ENCODE results near the gene THAP12.

The THAP12 gene

DNA sequence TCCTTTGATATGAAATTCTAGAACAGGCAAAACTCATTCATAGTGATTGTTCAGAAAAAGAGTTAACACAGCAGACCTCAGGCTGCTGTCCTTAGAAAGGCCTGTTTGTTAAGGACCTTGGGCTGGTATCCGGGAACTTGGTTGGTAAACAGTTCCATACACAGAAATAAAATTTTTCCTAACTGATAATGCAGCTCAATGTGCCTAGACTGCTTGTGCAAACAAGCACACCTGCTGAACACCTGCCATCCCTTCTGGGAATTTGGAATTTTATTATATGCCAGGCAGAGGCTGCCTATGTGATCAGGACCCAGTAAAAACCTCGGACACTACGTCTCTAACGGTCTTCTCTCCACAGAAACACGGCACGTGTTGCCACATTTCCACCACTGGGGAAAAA is 11.5 kb downstream of the THAP12 start:
- TF ChIP-seq, protein P1, sequence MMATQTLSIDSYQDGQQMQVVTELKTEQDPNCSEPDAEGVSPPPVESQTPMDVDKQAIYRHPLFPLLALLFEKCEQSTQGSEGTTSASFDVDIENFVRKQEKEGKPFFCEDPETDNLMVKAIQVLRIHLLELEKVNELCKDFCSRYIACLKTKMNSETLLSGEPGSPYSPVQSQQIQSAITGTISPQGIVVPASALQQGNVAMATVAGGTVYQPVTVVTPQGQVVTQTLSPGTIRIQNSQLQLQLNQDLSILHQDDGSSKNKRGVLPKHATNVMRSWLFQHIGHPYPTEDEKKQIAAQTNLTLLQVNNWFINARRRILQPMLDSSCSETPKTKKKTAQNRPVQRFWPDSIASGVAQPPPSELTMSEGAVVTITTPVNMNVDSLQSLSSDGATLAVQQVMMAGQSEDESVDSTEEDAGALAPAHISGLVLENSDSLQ (IDR thresholded peaks at IDR 0.05), result no peak
- TF ChIP-seq TARDBP (IDR thresholded peaks at IDR 0.05) (no peak), SUZ12 (IDR thresholded peaks at IDR 0.05) (no peak), L3MBTL2 (conservative IDR thresholded peaks at IDR 0.05) (no peak), HDGF (IDR thresholded peaks at IDR 0.05; ENCODE audit: borderline replicate concordance) (no peak), FOXM1 (IDR thresholded peaks at IDR 0.05; ENCODE audit: borderline replicate concordance) (no peak), CTBP1 (IDR thresholded peaks at IDR 0.05; ENCODE audit: borderline replicate concordance) (no peak), ZNF384 (IDR thresholded peaks at IDR 0.05) (no peak), NFRKB (IDR thresholded peaks at IDR 0.05) (no peak), FOXK2 (IDR thresholded peaks at IDR 0.05) (no peak), ARNT (IDR thresholded peaks at IDR 0.05) (no peak)
- ChIA-PET CTCF (no interaction called here), POLR2A (no interaction called here)
- no peak for DNase-seq (ENCODE audit: extremely low spot score)

DNA sequence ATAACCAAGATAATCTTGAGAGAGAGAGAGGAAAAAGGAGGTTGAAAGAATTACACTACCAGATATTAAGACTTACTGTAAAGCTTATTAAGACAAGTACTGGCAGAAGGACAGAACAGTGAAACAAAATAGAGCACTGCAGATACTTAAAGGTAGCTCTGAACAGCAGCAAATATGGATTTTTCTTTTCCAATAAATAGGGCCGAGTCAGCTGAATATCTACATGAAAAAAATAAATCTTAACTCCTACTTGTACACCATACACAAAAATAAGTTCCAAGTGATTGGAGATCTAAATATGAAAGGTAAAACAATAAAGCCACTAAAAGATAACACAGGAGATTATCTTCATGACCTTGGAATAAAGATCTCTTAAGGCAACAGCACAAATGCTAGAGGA is 12.4 kb downstream of the THAP12 start:
- ChIA-PET POLR2A (no interaction called here), CTCF (no interaction called here)
- no peak for TF ChIP-seq TARDBP (IDR thresholded peaks at IDR 0.05)
- no peak for TF ChIP-seq ARNT (IDR thresholded peaks at IDR 0.05)
- no peak for TF ChIP-seq SP1 (IDR thresholded peaks at IDR 0.05)
- TF ChIP-seq FOXM1 (IDR thresholded peaks at IDR 0.05; ENCODE audit: borderline replicate concordance), result no peak
- TF ChIP-seq BHLHE40 (IDR thresholded peaks at IDR 0.05; ENCODE audit: borderline replicate concordance), result no peak
- TF ChIP-seq ELF4 (IDR thresholded peaks at IDR 0.05), result no peak
- no peak for TF ChIP-seq L3MBTL2 (conservative IDR thresholded peaks at IDR 0.05)
- TF ChIP-seq FOXA1 (IDR thresholded peaks at IDR 0.05), result no peak
- DNase-seq (ENCODE audit: extremely low spot score), result no peak

DNA sequence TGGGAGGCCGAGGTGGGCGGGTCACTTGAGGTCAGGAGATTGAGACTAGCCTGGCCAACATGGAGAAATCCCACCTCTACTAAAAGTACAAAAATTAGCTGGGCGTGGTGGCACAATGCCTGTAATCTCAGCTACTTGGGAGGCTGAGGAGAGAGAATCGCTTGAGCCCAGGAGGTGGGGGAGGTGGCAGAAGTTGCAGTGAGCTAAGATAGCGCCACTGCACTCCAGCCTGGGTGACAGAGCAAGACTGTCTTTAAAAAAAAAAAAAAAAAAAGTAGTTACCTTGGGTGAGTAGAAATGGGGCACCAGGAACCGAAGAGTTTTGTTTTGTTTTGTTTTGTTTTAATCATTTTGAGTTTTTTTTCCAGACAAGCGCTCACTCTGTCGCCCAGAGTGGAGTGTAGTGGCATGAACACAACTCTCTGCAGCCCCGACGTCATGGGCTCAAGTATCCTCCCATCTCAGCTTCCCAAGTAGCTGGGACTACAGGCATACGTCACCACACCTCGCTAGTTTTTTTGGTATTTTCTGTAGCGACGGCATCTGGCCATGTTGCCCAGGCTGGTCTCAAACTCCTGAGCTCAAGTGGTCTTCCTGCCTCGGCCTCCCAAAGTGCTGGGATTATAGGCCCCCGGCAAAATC is 15.8 kb downstream of the THAP12 start:
- CTCF ChIA-PET, result interaction anchor here (0.8 to 1.0 kb wide), 3 partner anchors 9 to 47 kb away, joined by 3 read pairs; no protein-coding TSS in a partner anchor
- POLR2A ChIA-PET, result interaction anchor here (0.7 to 2.1 kb wide), 2 partner anchors 16 to 46 kb away, joined by 3 to 7 read pairs; partner anchors contain the start of genes GVQW3 and THAP12
- TF ChIP-seq ZNF384 (IDR thresholded peaks at IDR 0.05), result peak; percentile 45; the same call in 1 of the 2 replicates
- TF ChIP-seq NFRKB (IDR thresholded peaks at IDR 0.05), result no peak
- TF ChIP-seq FOXA1 (IDR thresholded peaks at IDR 0.05), result no peak
- no peak for TF ChIP-seq ARNT (IDR thresholded peaks at IDR 0.05)
- no peak for TF ChIP-seq CTBP1 (IDR thresholded peaks at IDR 0.05; ENCODE audit: borderline replicate concordance)
- DNase-seq (ENCODE audit: extremely low spot score), result no peak

DNA sequence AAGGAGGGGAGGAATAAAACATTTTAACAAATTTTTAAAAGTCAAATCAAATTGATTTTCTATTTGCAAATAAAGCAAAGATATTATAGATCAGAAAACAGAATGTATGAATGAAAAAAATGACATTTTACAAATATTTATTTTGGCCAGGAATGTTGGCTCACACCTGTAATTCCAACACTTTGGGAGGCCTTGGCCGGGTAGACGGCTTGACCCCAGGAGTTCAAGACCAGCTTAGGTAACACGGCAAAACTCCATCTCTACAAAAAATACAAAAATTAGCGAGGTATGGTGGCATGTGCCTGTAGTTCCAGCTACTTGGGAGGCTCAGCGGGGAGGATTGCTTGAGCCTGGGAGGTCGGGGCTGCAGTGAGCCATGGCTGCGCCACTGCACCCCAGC is 18.2 kb downstream of the THAP12 start:
- TF ChIP-seq L3MBTL2 (conservative IDR thresholded peaks at IDR 0.05) (no peak), SP1 (IDR thresholded peaks at IDR 0.05) (no peak), NFRKB (IDR thresholded peaks at IDR 0.05) (no peak)
- TF ChIP-seq, protein P1 (IDR thresholded peaks at IDR 0.05), result no peak
- ChIA-PET CTCF (no interaction called here), POLR2A (no interaction called here)
- no peak for DNase-seq (ENCODE audit: extremely low spot score)

DNA sequence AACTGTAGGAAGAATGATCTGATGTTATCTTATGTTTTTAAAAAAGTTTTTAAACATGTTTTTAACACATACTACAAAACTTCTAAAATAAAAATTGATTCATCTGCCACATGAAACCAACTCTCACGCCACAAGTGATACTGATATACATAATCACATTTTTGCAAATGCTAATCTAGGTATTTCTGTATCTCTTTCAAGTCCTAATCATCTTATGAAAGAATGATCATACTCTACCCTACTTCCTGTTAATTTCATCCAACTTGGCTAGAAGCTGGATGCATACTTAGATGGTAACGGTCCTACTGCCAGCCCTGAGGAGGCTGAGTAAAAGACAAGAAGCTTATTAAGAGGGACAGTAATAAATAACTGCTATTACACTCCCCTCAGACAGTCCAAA is 19.2 kb downstream of the THAP12 start:
- TF ChIP-seq, protein P1 (IDR thresholded peaks at IDR 0.05), result no peak
- no peak for TF ChIP-seq SP1 (IDR thresholded peaks at IDR 0.05)
- no peak for TF ChIP-seq FOXM1 (IDR thresholded peaks at IDR 0.05; ENCODE audit: borderline replicate concordance)
- TF ChIP-seq CTBP1 (IDR thresholded peaks at IDR 0.05; ENCODE audit: borderline replicate concordance), result no peak
- no peak for TF ChIP-seq ARNT (IDR thresholded peaks at IDR 0.05)
- TF ChIP-seq HDGF (IDR thresholded peaks at IDR 0.05; ENCODE audit: borderline replicate concordance), result no peak
- TF ChIP-seq L3MBTL2 (conservative IDR thresholded peaks at IDR 0.05), result no peak
- no peak for TF ChIP-seq ELF4 (IDR thresholded peaks at IDR 0.05)
- TF ChIP-seq TARDBP (IDR thresholded peaks at IDR 0.05), result no peak
- ChIA-PET CTCF (no interaction called here), POLR2A (no interaction called here)
- no peak for DNase-seq (ENCODE audit: extremely low spot score)

DNA sequence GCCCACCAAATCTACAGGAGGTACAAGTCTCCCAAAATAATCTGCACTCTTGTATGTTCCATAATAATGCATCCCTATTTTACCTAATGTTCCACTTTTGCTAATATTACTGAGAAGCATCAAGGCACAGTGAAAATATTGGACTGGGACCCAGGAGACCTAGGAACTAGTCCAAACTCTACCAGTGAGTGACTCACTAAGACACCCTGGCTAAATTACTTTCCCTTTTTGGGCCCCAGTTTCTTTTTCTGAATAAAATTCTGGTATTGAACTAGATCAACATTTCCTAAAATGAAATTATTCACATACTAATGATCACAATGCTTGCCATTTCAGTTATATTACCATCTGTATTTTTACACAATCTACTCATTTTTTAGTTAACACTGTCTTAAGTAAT is 19.6 kb downstream of the THAP12 start:
- no peak for DNase-seq (ENCODE audit: extremely low spot score)
- POLR2A ChIA-PET, result no interaction called here
- CTCF ChIA-PET, result no interaction called here
- no peak for TF ChIP-seq ZNF384 (IDR thresholded peaks at IDR 0.05)
- no peak for TF ChIP-seq FOXK2 (IDR thresholded peaks at IDR 0.05)
- no peak for TF ChIP-seq SP1 (IDR thresholded peaks at IDR 0.05)
- no peak for TF ChIP-seq TARDBP (IDR thresholded peaks at IDR 0.05)
- no peak for TF ChIP-seq LEF1 (IDR thresholded peaks at IDR 0.05; ENCODE audit: borderline replicate concordance)
- no peak for TF ChIP-seq NFRKB (IDR thresholded peaks at IDR 0.05)
- no peak for TF ChIP-seq FOXM1 (IDR thresholded peaks at IDR 0.05; ENCODE audit: borderline replicate concordance)
- TF ChIP-seq FOXA1 (IDR thresholded peaks at IDR 0.05), result no peak
- TF ChIP-seq ELF4 (IDR thresholded peaks at IDR 0.05), result no peak
- no peak for TF ChIP-seq CTBP1 (IDR thresholded peaks at IDR 0.05; ENCODE audit: borderline replicate concordance)
- TF ChIP-seq BHLHE40 (IDR thresholded peaks at IDR 0.05; ENCODE audit: borderline replicate concordance), result no peak
- TF ChIP-seq SUZ12 (IDR thresholded peaks at IDR 0.05), result no peak

DNA sequence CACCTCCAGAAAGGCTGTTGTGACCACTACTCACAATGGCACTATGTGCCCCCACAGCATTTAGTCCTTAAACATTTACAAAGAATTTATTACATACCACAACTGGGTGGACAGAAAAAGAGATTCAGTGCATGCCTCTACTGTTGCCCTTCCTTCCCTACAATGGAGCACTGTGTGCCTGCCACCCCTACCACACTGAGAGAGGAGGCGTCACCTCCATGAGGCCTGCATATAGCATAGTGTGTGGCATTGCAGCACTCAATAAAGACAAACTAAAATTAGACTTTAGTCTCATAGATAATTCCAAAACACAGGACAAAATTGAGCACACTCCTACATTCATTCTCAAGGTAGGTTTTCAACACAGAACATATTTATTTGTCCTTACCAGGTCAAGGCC is 25.8 kb downstream of the THAP12 start:
- CTCF ChIA-PET, result no interaction called here
- POLR2A ChIA-PET, result no interaction called here
- no peak for TF ChIP-seq ELF4 (IDR thresholded peaks at IDR 0.05)
- DNase-seq (ENCODE audit: extremely low spot score), result no peak
